C4-2B (cell line): ENCODE data around the gene ZFR2.
"Not testable (repeated sequence)": the region's sequence is repeated elsewhere in the genome, so short reads cannot be mapped to it uniquely, and the experiment has no call there.

Experiments used
- H3K27ac ChIP-seq: fragments of 450-650 bp; 2 replicates; pipeline ENCODE4 v1.5.1; 2017
- CTCF ChIP-seq: fragments of 450-650 bp; conservative IDR thresholded peaks from 2 replicates; pipeline ENCODE4 v1.5.1; 2017; ENCODE audit warnings: mild to moderate bottlenecking
- ZFX ChIP-seq: fragments of 450-650 bp; IDR thresholded peaks from 2 replicates; pipeline ENCODE4 v1.6.1; 2017

The ZFR2 gene

DNA sequence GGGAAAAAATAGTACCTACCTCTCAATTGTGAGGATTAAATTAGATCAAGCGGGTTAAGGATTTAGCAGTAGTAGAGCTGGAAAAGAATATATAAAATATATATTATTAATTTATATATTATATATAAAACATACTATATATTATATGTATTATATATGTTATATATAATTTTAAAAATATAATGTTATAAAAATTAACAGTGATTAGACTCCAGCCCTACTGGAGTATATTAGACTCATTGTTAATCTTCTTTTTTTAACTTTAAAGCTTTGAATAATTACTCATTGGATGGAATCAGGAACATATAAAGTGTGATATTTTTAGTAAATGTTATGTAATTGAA is 106.7 kb downstream of the ZFR2 start:
- TF ChIP-seq CTCF, result no peak
- TF ChIP-seq ZFX, result no peak
- peak overlapping the region; percentile 95 for H3K27ac ChIP-seq

- H3K27ac ChIP-seq, result peak within 1 kb of the TSS; percentile 95
- TF ChIP-seq CTCF, result peak; percentile 88
- TF ChIP-seq ZFX, result no peak
These were observed 107.3 kb downstream of the ZFR2 start, which contains the start of gene APBA3 for GRCh38 chr19:3761382-3762129. APBA3 (minus strand) TSS chr19:3761692; CDS start chr19:3760264, 1,428 bp downstream.

DNA sequence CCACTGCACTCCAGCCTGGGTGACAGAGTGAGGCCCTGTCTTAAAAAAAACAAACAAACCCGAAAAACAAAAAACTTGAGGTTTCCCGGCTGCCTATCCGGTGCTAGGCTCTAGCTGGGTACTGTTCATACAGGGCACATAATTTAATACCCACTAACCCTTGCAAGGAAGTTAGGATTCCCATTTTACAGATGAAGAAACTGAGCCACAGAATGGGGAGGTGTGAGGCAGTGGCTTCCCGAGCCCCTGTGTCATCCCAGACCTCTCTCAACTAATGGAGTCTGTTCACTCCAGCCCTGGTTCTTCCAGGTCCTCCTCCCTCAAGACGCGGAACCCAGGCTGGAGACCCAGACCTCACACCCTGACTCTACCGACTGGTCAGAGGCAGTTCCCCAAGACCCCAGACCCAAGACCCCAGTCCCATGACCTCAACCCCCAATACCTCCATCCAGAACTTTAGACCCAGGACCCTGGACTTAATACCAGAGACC is 107.9 kb downstream of the ZFR2 start:
- TF ChIP-seq CTCF (no peak), ZFX (no peak)
- peak overlapping the region; percentile 79 for H3K27ac ChIP-seq

- no peak overlapping the region for H3K27ac ChIP-seq
- no peak for TF ChIP-seq ZFX
- no peak for TF ChIP-seq CTCF
These were observed 109.2 kb downstream of the ZFR2 start for GRCh38 chr19:3759482-3760254.

DNA sequence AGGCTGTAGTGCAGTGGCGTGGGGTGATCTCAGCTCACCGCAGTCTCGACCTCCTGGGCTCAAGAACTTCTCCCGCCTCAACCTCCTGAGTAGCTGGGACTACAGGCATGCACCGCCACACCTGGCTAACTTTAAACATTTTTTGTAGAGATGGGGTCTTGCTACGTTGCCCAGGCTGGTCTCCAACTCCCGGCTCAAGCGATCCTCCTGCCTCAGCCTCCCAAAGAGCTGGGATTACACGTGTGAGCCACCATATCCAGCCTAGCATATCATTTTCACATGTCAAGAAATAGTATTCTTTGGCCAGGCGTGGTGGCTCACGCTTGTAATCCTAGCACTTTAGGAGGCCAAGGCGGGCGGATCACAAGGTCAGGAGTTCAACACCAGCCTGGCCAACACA is 110.5 kb downstream of the ZFR2 start:
- not testable (repeated sequence) for H3K27ac ChIP-seq

DNA sequence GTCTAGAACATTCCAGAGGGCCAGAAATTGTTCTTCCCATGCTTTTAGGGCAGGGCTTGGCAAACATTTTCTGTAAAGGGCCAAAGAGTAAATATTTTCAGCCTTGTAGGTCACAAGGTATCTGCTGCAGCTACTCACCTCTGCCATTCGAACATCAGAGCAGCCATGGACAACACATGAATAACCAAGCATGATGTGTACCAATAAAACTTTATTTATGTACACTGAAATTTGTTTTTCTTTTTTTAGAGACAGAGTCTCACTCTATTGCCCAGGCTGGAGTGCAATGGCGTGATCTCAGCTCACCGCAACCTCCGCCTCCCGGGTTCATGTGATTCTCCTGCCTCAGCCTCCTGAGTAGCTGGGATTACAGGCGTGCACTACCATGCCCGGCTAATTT is 111.1 kb downstream of the ZFR2 start:
- H3K27ac ChIP-seq, result not testable (repeated sequence)
